Neural progenitor cell (in vitro differentiated cells): ENCODE results near the gene NBEAL1. TPM values are rescaled to one million over a fixed set of nuclear protein-coding genes. Genes with fewer than 3 reads are reported as not detected.
A peak's percentile ranks its signal among the peaks of the same experiment; 100 is the strongest.
"Not testable (repeated sequence)": the region's sequence is repeated elsewhere in the genome, so short reads cannot be mapped to it uniquely, and the experiment has no call there.

Experiments
- DNase-seq: peaks from one replicate; pipeline ENCODE4 v3.0.0-alpha.2; 2016; ENCODE audit warnings: low spot score
- H2AFZ ChIP-seq: fragments of 200-600 bp; sonication (generic); replicated peaks from 2 replicates; pipeline ENCODE4 v1.6.1; 2016; ENCODE audit warnings: antibody characterized with exemption
- H3F3A ChIP-seq: fragments of 200-600 bp; sonication (generic); 2 replicates; pipeline ENCODE4 v1.6.1; 2016; ENCODE audit warnings: antibody characterized with exemption, low read depth
- H3K27ac ChIP-seq: fragments of 200-600 bp; sonication (generic); 2 replicates; pipeline ENCODE4 v1.5.1; 2016; ENCODE audit warnings: mild to moderate bottlenecking
- H3K27me3 ChIP-seq: fragments of 200-600 bp; sonication (generic); 2 replicates; pipeline ENCODE4 v1.6.1; 2016; ENCODE audit warnings: mild to moderate bottlenecking, moderate library complexity
- H3K36me3 ChIP-seq: fragments of 200-600 bp; sonication (generic); 2 replicates; pipeline ENCODE4 v1.5.1; 2016
- H3K4me1 ChIP-seq: fragments of 200-600 bp; sonication (generic); 2 replicates; pipeline ENCODE4 v1.6.1; 2016; ENCODE audit warnings: mixed run types
- H3K4me2 ChIP-seq: fragments of 200-600 bp; sonication (generic); 2 replicates; pipeline ENCODE4 v1.6.1; 2016
- H3K4me3 ChIP-seq: fragments of 200-600 bp; sonication (generic); 2 replicates; pipeline ENCODE4 v1.5.1; 2016
- H3K79me2 ChIP-seq: fragments of 200-600 bp; sonication (generic); 2 replicates; pipeline ENCODE4 v1.6.1; 2016; ENCODE audit warnings: low read depth
- H3K9ac ChIP-seq: fragments of 200-600 bp; sonication (generic); 2 replicates; pipeline ENCODE4 v1.6.1; 2016
- H3K9me3 ChIP-seq: fragments of 200-600 bp; sonication (generic); 2 replicates; pipeline ENCODE4 v1.5.1; 2016; ENCODE audit warnings: low read depth
- H4K20me1 ChIP-seq: fragments of 200-600 bp; sonication (generic); 2 replicates; pipeline ENCODE4 v1.6.1; 2016; ENCODE audit warnings: low read depth
- H3K27ac Mint-ChIP-seq: 3 replicates; pipeline ENCODE4 v1.8.0; 2021; ENCODE audit warnings: mixed read lengths
- H3K27me3 Mint-ChIP-seq: 2 replicates; pipeline ENCODE4 v1.8.0; 2022; ENCODE audit warnings: low read depth, mild to moderate bottlenecking, inconsistent platforms, moderate library complexity, mixed read lengths; ENCODE audit not compliant: insufficient read depth
- H3K36me3 Mint-ChIP-seq: 3 replicates; pipeline ENCODE4 v1.8.0; 2021; ENCODE audit warnings: mixed read lengths
- H3K4me1 Mint-ChIP-seq: 3 replicates; pipeline ENCODE4 v1.8.0; 2021; ENCODE audit warnings: mixed read lengths
- H3K4me3 Mint-ChIP-seq: 3 replicates; pipeline ENCODE4 v1.8.0; 2021; ENCODE audit warnings: mild to moderate bottlenecking, moderate library complexity, mixed read lengths
- H3K9me3 Mint-ChIP-seq: 3 replicates; pipeline ENCODE4 v1.8.0; 2020; ENCODE audit warnings: mixed read lengths
- CTCF ChIP-seq: fragments of 200-600 bp; sonication (generic); IDR thresholded peaks from 2 replicates; pipeline ENCODE4 v1.5.1; 2017; ENCODE audit warnings: antibody characterized with exemption, mild to moderate bottlenecking
- EZH2 ChIP-seq: fragments of 200-600 bp; sonication (generic); IDR thresholded peaks from 2 replicates; pipeline ENCODE4 v1.6.1; 2017; ENCODE audit warnings: antibody characterized with exemption, mild to moderate bottlenecking, moderate library complexity
- EZH2phosphoT487 ChIP-seq: fragments of 200-600 bp; sonication (generic); IDR thresholded peaks from 2 replicates; pipeline ENCODE4 v1.6.1; 2017; ENCODE audit warnings: antibody characterized with exemption
- total RNA-seq: library from RNA; depleted of rRNA; stranded (reverse); fragments of >200 nt; gene quantifications from 2 replicates; pipeline ENCODE4 v1.2.3, GENCODE V29; 2015; ENCODE audit warnings: low replicate concordance

The NBEAL1 gene
- total RNA-seq, 1 donor from 2014 or later = 10.3 TPM

- Histone ChIP-seq H3K79me2 (no peaks in the 10 kb centered on the region), H3K9me3 (no peaks in the 10 kb centered on the region), H3K36me3 (peaks cover 11% of the 10 kb centered on the region), H4K20me1 (no peaks in the 10 kb centered on the region), H3F3A (no peaks in the 10 kb centered on the region), H2AFZ (no peak overlapping the region), H3K9ac (no peak overlapping the region), H3K4me1 (no peaks in the 10 kb centered on the region), H3K27me3 (no peaks in the 10 kb centered on the region), H3K27ac (no peak overlapping the region), H3K4me2 (no peak overlapping the region), H3K4me3 (no peak overlapping the region)
- no peak for DNase-seq
- H3K36me3 Mint-ChIP-seq = peaks cover 8% of the 10 kb centered on the region
- H3K4me1 Mint-ChIP-seq = no peaks in the 10 kb centered on the region
- peaks cover 6% of the 10 kb centered on the region for H3K9me3 Mint-ChIP-seq
- TF ChIP-seq EZH2phosphoT487 = no peak
- no peak overlapping the region for H3K27ac Mint-ChIP-seq
- H3K4me3 Mint-ChIP-seq = no peak overlapping the region
- no peaks in the 10 kb centered on the region for H3K27me3 Mint-ChIP-seq
Observed at GRCh38 chr2:203201426-203201825, 186.8 kb downstream of the NBEAL1 start.

GRCh38 chr2:203209538-203209937 lies 194.9 kb downstream of the NBEAL1 start:
- H3K79me2 ChIP-seq = no peaks in the 10 kb centered on the region
- H3K36me3 Mint-ChIP-seq = peaks cover 14% of the 10 kb centered on the region
- no peak overlapping the region for H3K4me2 ChIP-seq
- no peak overlapping the region for H2AFZ ChIP-seq
- H3K4me3 ChIP-seq = no peak overlapping the region
- no peaks in the 10 kb centered on the region for H3K27me3 Mint-ChIP-seq
- H3F3A ChIP-seq = no peaks in the 10 kb centered on the region
- peaks cover 4% of the 10 kb centered on the region for H3K4me1 Mint-ChIP-seq
- no peak overlapping the region for H3K27ac ChIP-seq
- peaks cover 11% of the 10 kb centered on the region for H3K36me3 ChIP-seq
- DNase-seq = no peak
- no peaks in the 10 kb centered on the region for H4K20me1 ChIP-seq
- no peaks in the 10 kb centered on the region for H3K4me1 ChIP-seq
- no peak overlapping the region for H3K4me3 Mint-ChIP-seq
- no peak overlapping the region for H3K9ac ChIP-seq
- no peak overlapping the region for H3K27ac Mint-ChIP-seq
- peaks cover 10% of the 10 kb centered on the region for H3K9me3 Mint-ChIP-seq
- H3K27me3 ChIP-seq = no peaks in the 10 kb centered on the region
- no peak for TF ChIP-seq EZH2phosphoT487
- no peak for TF ChIP-seq CTCF
- H3K9me3 ChIP-seq = no peaks in the 10 kb centered on the region

- Mint-ChIP-seq H3K27me3 (no peaks in the 10 kb centered on the region), H3K27ac (no peak overlapping the region), H3K4me3 (no peak overlapping the region), H3K4me1 (no peaks in the 10 kb centered on the region), H3K36me3 (no peaks in the 10 kb centered on the region), H3K9me3 (peaks cover 5% of the 10 kb centered on the region)
- no peak for TF ChIP-seq EZH2
- TF ChIP-seq CTCF = peak; percentile 67
- no peak for TF ChIP-seq EZH2phosphoT487
- Histone ChIP-seq H3K79me2 (no peaks in the 10 kb centered on the region), H3K27ac (no peak overlapping the region), H3K4me3 (no peak overlapping the region), H4K20me1 (no peaks in the 10 kb centered on the region), H3K9me3 (no peaks in the 10 kb centered on the region), H3F3A (peaks cover 5% of the 10 kb centered on the region), H2AFZ (no peak overlapping the region), H3K27me3 (no peaks in the 10 kb centered on the region), H3K36me3 (no peaks in the 10 kb centered on the region), H3K9ac (no peak overlapping the region), H3K4me2 (no peak overlapping the region), H3K4me1 (no peaks in the 10 kb centered on the region)
- DNase-seq = peak; percentile 42
Observed at GRCh38 chr2:203225423-203226039, 210.9 kb downstream of the NBEAL1 start.

GRCh38 chr2:203229674-203230073 lies 215.0 kb downstream of the NBEAL1 start:
- not testable (repeated sequence) for H4K20me1 ChIP-seq, H3K27ac ChIP-seq, H3K79me2 ChIP-seq, H3K9me3 Mint-ChIP-seq, H3K9me3 ChIP-seq, H3K4me3 ChIP-seq, H3K36me3 Mint-ChIP-seq, H3F3A ChIP-seq, H3K27me3 ChIP-seq, H3K4me1 ChIP-seq, H3K27me3 Mint-ChIP-seq, H3K4me2 ChIP-seq, H3K9ac ChIP-seq, H2AFZ ChIP-seq, H3K4me3 Mint-ChIP-seq, DNase-seq, H3K36me3 ChIP-seq, H3K4me1 Mint-ChIP-seq, H3K27ac Mint-ChIP-seq
